Left renal cortex interstitium (tissue), 4 donors: ENCODE results near the gene ZCCHC18. TPM values are rescaled to one million over a fixed set of nuclear protein-coding genes. Genes with fewer than 3 reads are reported as not detected.
"Not testable (repeated sequence)": the region's sequence is repeated elsewhere in the genome, so short reads cannot be mapped to it uniquely, and the experiment has no call there.

ENCODE experiments used
- DNase-seq, 4 donors: peaks; one replicate each; pipeline ENCODE4 v3.0.0-alpha.2; 2013; ENCODE audit warnings: low read depth in 4 of 4, low spot score in 2 of 4, missing footprints in 1 of 4
- polyA plus RNA-seq, 4 donors: library from polyadenylated mRNA; unstranded; fragments of 120-200 nt; gene quantifications; one replicate each; pipeline ENCODE4 v1.2.1, GENCODE V29; 2013; ENCODE audit not compliant: insufficient read length in 4 of 4

Gene ZCCHC18
- 1 to 10 TPM; 4.1 to 6.4 (median 6.1) TPM for polyA plus RNA-seq

- DNase-seq, result peak in 2 of 4 donors; percentile 29 to 57
Observed at GRCh38 chrX:104112326-104112951, at the start of gene ZCCHC18. Gene ZCCHC18 (plus strand): TSS chrX:104112523. CDS start chrX:104114112, 1,589 bp downstream.

- DNase-seq, result not testable (repeated sequence)
Observed at GRCh38 chrX:104062636-104063035, 49.7 kb upstream of the ZCCHC18 start.

GRCh38 chrX:104075778-104076445 is 36.4 kb upstream of the ZCCHC18 start, which contains the start of gene TMSB15C:
Gene TMSB15C (minus strand): TSS chrX:104076236.
- DNase-seq, result not testable (repeated sequence)

- DNase-seq, result not testable (repeated sequence)
Observed at GRCh38 chrX:104077854-104078253, 34.5 kb upstream of the ZCCHC18 start.

GRCh38 chrX:104084063-104084462 is 28.3 kb upstream of the ZCCHC18 start:
- no peak for DNase-seq

- no peak for DNase-seq
Observed at GRCh38 chrX:104084534-104085277, 27.6 kb upstream of the ZCCHC18 start.

GRCh38 chrX:104085477-104085876 is 26.8 kb upstream of the ZCCHC18 start:
- DNase-seq, result no peak

GRCh38 chrX:104085919-104086318 is 26.4 kb upstream of the ZCCHC18 start:
- DNase-seq, result no peak

- DNase-seq, result peak in 2 of 4 donors; percentile 6 to 23
Observed at GRCh38 chrX:104098151-104098808, 14.0 kb upstream of the ZCCHC18 start.

- DNase-seq, result no peak
Observed at GRCh38 chrX:104098919-104099318, 13.4 kb upstream of the ZCCHC18 start.

- no peak for DNase-seq
Observed at GRCh38 chrX:104104676-104105075, 7.6 kb upstream of the ZCCHC18 start.

GRCh38 chrX:104105330-104106262 is 6.7 kb upstream of the ZCCHC18 start:
- DNase-seq, result no peak

- no peak for DNase-seq
Observed at GRCh38 chrX:104108955-104109354, 3.4 kb upstream of the ZCCHC18 start.

- DNase-seq, result not testable (repeated sequence)
Observed at GRCh38 chrX:104110491-104111240, 1.7 kb upstream of the ZCCHC18 start.

GRCh38 chrX:104113222-104113965 is 1.1 kb downstream of the ZCCHC18 start:
- DNase-seq, result peak in 1 of 4 donors; percentile 19

- no peak for DNase-seq
Observed at GRCh38 chrX:104117759-104118158, 5.4 kb downstream of the ZCCHC18 start.

GRCh38 chrX:104118765-104119164 is 6.4 kb downstream of the ZCCHC18 start:
- no peak for DNase-seq

- DNase-seq, result no peak
Observed at GRCh38 chrX:104122829-104123228, 10.5 kb downstream of the ZCCHC18 start.
